Suprapubic skin (tissue), 3 donors: ENCODE data around the gene HOATZ.

ENCODE experiments used
- EP300 ChIP-seq: sonication (generic); formaldehyde crosslinking; IDR thresholded peaks from one replicate; pipeline ENCODE4 v1.6.1; 2017; ENCODE audit warnings: antibody characterized with exemption
- POLR2A ChIP-seq, 2 donors: fragments of 450-650 bp; IDR thresholded peaks; one replicate each; pipeline ENCODE4 v1.6.1; 2017; ENCODE audit warnings: antibody characterized with exemption in 2 of 2, mild to moderate bottlenecking in 2 of 2, moderate library complexity in 2 of 2
- TF ChIP-seq, protein P1 (sequence below), 2 donors: fragments of 200-600 bp in 1 of 2; fragments of 450-650 bp in 1 of 2; sonication (generic) in 1 of 2; IDR thresholded peaks; one replicate each; pipeline ENCODE4 v1.5.1; 2016 to 2019; ENCODE audit warnings: antibody characterized with exemption in 2 of 2, mild to moderate bottlenecking in 1 of 2, moderate library complexity in 1 of 2

DNA sequence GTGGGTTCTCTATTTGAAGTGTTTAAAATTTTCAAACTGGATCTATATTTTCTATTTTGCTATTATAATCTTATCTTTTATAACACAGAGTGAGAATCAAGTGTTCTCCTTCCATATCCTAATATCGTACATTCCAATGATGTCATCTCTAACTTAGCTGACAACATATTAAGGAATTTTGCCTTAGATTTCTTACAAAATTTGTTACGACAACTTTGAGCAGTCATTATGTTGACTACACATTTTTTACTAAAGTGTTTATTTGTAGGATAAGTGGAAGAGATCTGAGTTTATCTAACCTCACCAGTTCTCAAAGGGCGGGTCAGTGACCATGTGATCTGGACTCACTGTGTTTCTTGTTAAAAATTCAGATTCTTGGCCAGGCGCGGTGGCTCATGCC lies 15.1 kb upstream of the HOATZ start:
- TF ChIP-seq, protein P1, sequence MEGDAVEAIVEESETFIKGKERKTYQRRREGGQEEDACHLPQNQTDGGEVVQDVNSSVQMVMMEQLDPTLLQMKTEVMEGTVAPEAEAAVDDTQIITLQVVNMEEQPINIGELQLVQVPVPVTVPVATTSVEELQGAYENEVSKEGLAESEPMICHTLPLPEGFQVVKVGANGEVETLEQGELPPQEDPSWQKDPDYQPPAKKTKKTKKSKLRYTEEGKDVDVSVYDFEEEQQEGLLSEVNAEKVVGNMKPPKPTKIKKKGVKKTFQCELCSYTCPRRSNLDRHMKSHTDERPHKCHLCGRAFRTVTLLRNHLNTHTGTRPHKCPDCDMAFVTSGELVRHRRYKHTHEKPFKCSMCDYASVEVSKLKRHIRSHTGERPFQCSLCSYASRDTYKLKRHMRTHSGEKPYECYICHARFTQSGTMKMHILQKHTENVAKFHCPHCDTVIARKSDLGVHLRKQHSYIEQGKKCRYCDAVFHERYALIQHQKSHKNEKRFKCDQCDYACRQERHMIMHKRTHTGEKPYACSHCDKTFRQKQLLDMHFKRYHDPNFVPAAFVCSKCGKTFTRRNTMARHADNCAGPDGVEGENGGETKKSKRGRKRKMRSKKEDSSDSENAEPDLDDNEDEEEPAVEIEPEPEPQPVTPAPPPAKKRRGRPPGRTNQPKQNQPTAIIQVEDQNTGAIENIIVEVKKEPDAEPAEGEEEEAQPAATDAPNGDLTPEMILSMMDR (IDR thresholded peaks at IDR 0.05), result no peak
- TF ChIP-seq POLR2A (IDR thresholded peaks at IDR 0.05), result no peak
- no peak for TF ChIP-seq EP300
